HG03060 (cell line): ENCODE results near the gene TVP23C.

Source experiments
- ATAC-seq: cut with Tn5 transposase; IDR thresholded peaks from one replicate; pipeline ENCODE4 v1.9.1; 2021; ENCODE audit warnings: low read depth, moderate number of reproducible peaks; ENCODE audit not compliant: unreplicated experiment

Gene TVP23C

DNA sequence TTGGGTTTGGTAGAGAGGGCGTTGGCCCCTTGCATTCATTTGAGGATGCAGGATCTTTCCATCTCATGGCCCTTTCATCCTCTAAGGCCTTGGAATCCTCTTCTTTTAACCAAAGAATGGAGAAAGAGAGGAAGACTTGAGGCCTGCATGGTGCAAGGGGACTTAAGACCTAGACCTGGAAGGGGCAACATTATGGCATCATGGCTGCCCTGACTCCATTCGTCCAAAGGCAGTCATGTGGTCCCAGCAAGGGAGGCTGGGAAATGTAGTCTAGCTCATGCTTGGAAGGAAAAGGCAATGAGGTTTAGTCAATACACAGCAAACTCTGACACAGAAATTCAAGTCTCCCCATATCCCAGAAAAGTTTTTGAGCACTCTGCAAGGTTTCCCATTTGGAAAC is 65.2 kb downstream of the TVP23C start:
- ATAC-seq = no peak

DNA sequence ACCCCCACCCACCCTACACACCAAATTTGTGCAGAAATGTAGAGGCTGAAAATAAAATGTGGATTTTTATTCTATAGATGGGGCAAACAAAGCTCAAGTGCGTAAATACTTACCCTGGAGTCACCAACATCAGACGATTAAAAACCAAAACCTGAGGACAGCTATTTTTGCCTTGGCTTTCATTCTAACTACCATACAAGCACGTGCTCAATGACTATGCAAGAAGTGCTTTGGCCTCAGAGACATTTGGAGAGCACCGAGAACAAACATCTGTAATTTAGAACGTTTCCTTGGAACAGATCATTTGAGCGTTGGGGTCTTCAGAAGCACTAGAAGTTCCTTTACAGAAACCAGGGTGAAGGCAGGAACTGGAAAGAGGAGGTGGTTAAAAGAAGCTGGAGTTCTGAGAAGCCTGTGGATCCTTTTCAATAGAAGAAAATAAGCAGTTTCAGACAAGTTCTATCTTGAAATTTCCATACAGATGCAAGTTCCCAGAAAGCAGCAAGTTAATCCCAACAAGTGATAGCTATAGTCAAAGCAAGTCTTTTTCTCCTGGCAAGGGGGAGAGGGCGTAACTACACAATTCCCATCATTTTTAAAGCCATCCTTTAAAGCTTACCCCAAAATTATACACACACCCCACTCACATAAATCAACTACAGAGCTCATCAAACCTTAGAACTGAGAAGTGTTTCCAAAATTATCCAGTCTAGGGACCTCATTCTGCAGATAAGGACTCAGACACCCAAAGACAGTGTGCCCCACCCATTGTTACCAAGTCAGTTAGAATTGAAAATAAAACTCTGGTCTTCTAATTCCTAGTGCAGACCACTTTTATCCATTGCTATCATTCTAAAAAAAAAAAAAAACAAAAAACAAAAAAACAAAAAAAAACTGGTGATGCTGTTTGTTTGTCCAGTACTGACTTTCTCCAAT is 66.3 kb downstream of the TVP23C start:
- ATAC-seq = no peak

DNA sequence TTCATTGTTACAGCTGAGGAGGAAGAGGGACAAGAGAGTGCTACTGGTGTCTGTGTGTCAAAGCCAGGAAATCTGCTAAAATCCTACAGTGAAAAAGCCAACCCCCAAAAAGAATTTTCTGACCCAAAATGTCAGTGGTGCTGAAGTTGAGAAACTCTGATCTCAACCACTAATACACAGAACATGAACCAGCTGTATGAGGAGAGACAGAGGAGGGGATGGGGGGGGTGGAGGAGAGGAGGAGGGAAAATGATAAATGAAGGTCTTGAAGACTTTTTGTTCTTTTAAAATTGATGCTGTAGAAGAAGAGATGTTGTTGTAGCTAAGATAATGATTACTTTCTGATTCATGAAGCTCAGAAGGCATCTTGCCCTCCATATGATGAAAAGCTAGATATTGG is 68.5 kb downstream of the TVP23C start:
- ATAC-seq = no peak

DNA sequence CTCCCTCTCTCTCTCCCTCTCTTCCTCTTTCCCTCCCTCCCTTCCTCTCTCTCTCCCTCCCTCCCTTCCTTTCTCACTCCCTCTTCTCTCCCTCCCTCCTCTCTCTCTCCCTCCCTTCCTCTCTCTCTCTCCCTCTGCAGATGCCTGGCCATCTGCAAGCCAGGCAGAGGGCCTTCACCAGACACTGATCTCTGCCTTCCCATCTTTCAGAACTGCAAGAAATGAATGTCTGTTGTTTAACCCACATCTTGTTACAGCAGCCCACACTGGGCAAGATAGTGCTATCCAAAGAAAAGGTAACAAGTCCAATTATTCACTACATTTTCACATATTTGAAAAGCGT is 69.6 kb downstream of the TVP23C start:
- ATAC-seq = no peak

DNA sequence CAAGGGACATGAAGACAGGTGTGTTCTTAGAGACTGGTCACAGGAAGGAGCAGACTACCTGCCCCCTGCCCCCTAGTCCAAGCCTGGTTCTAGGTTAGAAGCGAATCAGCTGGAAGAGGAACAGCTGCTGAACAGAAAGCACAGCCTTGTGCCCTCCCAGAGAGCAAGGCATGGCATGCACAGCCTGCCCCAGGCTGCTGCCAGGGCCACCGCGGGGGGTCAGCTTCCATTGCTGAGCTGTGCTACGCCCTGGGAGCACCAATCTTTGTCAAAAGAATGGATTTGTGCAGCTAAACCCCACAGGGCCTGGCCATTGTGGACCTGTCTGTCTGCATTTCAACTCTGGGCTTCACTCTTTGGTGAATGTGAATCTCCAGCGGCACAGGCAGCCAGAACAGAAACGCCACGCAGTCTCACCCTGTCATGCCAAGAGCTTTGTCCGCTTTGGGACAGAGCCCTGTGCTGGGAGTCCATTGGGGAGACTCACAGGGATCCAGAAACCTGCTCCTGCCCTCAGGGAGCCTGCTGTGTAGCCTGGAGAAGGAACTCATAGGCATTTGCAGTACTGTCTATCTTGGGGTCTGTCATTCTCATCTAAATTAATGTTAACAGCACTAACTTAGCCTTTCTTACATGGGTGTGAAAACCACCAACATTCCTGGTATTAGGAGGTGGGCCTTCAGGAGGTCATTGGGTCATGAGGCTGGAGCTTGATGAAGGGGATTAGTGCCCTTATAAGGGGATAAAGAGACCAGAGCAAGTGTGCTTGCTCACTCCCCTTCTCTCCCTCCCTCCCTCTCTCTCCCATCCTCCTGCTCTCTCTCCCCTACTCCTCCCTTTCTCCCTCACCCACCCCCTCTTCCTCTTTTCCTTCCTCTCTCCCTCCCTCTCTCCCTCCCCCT is 70.2 kb downstream of the TVP23C start:
- ATAC-seq = no peak

DNA sequence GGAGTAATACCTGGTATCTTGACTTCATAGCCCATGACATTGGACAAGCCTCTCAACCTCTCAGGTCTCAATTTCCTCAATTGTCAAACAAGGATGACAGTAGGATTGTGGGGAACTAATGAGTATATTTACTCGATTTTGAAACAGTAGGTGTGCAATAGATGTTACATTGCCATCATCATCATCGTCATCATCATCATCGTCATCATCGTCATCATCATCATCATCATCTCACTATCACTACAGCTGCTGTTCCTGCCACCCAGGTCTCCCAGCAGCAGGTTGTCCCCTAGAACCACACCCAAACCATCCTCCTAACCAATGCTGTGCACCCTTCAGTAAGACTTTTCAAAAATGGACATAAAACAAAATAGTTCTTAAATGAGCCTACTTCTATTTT is 71.1 kb downstream of the TVP23C start:
- ATAC-seq = no peak

DNA sequence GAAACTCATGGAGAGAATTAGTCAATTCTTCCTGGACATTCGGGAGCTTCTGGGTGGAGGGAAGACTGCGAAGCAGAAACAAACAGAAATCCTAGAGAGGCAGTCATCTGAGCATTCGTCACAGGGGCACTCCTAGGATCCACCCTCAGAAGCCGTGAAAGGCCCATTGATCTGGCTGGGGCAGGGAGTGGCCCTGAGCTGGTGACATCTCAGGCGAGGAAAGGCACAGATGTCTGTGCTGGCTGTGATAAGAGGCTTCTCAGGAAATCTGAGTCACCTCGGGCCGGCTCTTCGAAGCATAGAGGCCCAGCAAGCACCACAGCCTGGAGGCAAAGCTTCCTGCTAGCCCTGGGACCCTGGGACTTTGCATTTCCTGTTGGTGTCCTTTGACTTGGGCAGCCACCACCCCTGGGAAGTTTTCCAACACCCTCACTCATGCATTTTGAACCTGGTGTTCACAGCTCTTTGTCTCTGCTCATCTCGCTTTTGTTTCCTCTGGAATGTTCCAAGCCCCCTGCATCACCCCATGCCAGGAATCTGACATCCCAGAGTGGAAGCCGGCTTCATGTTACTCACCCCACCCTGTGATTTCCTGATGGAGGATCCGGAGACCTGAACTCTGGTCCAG is 72.5 kb downstream of the TVP23C start:
- no peak for ATAC-seq

DNA sequence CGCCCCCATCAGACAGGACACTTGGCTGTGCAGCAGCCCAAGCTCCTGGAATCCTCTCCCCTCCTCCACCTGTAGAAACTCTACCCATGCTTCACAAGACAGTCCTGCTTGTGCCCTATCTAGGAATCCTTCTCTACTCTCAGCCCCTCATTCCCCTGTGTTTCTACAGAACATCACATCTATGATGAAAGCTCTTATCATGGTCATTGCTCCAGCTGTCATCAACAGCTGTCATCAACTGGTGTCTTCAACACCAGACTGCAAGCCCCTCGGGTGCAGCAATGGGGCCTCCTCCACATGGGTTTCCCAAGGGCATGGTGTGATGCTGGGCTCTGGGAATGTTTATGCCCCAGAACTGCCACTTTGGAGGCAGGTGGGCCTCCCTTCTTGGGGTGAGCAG is 74.7 kb downstream of the TVP23C start:
- ATAC-seq = no peak

DNA sequence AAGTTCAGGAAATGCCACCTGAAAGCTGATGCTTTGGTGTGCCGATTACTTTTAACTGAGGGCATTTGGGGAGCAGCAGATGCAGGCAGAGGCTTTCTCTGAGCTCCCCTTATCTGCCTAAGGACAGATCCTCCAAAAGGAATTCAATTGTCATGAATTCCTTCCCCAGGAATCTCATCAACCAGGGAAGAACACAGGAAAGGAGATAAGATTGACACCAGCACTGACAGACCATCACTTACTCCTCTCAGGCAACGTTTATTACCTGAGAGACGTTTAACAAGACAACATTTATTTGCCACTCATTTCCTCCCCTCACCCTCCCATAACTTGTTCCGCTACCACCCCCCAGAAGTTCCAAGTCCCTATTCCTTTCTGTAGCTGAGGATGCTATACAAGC is 78.2 kb downstream of the TVP23C start:
- ATAC-seq = no peak

DNA sequence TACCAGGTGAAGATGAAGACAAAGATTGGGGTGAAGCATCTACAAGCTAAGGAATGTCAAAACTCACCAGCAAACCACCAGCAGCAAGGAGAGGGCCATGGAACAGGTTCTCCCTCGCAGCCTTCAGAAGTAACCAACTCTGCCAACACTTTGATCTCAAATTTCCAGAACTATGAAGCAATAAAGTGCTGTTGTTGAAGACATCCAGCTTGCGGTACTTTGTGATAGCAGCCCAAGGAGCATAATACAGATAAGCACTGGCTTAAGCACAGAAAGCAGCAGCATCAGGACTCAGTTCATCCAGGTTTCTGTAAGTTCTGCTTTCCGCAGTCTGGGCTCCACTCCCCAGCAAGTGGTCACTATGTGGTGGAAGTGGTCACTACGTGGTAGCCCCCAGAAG is 79.9 kb downstream of the TVP23C start:
- no peak for ATAC-seq

DNA sequence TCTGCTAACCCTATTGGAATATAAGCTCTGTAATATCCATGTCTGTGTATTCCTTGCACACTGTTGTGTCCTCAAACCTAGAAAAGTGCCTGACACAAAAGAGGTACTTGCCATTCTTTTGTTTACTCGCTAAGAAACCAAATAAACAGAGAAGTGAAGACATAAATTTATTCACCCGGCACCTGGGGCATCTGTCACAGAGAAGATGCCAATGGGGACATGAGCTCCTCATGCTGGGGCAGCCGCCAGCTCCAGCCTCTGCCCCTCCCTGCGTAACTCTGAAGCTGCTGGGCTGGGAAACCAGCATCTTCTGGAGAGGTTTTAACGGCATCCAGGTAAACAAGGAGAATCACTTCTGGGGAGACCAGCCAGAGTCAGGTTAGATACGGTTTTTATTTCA is 80.8 kb downstream of the TVP23C start:
- ATAC-seq = no peak

DNA sequence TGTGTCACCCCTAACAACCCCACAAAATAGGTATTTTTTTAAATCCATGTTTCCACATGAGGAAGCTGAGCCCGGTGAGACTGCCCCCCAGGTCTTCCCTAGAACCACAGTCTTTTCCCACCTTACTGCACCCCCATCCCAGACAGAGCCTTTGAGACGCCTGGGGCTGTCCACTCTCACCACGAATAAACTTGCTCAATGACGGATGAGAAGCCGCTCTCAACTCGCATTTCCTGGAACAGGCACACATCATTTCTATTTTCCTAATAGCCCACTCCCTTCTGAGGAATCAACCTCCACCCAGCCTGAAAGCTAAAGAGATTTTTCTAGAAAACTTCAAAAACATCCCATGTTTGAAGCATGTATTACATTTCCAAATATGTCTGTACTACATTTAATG is 81.8 kb downstream of the TVP23C start:
- ATAC-seq = no peak

DNA sequence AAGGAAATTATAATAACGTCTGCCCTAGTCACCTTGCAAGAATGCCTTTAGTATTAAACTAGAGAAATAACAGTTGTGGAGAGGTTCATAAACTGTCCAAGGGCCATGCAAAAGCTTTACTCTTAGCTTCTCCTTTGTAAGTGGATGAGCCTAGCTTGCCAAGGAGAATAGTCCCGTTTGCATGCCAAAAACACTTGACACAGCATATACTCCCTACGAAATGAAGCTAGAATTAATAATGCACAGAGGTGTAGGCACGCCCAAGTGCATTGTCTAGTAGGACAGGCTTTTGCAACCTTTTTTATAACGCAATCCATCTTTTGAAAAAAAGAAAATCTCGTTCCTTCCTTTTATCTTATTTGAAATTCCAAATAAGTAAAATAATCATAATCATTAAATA is 83.1 kb downstream of the TVP23C start:
- no peak for ATAC-seq

DNA sequence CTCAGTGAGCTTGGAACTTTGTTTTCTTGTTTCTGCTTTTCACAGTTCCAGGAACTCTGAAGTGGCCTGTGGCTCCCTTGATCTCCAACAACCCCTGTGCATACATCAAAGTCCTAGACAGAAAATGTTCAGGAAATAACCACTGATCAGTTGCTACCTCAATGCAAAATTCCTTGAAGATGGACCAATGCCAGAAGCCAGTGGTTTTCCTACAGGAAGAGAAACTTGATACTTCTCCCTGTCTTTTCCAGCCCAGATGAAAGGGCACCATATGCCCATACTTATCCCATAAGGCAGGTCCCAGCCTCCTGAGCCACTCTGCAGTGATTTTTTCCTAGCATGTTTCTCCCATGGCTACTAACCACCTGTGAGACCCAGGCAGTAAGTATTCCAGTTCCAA is 83.6 kb downstream of the TVP23C start:
- no peak for ATAC-seq

DNA sequence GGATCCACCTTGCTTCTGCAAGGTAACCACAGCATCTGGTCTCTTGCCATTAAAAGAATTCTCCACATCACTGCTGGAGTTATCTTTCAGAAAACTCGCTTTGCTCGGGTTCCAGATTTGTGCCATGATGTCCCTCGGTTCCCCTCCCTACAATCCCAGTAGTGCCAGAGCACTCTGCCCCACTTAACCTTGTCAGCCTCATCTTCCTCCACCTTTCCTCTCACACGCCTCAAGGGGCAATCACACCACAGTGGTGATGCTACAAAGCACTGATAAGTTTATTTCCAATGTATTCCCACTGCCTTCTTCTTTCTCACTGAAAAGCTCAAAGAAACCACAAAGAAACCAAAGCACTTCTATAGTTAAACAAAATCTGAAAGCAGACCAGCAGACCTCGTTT is 84.4 kb downstream of the TVP23C start:
- no peak for ATAC-seq

DNA sequence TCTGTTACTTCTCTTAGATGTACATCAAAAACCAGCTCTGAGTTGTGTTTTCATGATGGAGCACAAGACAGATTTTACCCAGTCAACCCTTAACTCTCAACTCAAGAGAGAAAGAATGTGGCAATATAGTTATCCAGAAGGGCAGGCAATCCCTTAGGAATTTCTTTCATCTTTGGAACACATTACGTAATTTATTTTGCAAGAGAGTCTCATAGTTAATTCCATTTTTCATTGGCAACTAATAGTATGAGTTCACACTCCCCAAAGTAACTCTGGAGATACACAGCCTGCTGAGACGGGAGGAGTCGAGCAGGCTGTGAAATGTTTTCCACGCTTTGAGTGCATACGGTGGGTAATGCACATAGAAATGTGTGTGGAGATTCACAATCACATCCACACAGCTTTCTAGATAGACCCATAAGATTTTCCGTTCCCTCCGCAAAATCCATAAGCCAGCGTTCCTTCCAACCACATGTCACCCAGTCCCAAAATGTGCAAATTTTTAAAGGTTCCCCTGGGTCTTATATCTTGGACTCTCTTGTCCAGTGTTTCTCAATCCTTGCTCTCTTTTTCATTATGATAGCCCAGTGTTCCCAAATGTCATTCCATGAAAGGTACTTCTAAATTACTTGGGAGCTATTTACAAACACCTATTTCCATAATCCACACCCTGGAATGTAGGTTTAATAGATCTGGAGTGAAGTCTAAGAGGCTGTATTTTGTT is 87.5 kb downstream of the TVP23C start:
- ATAC-seq = no peak

DNA sequence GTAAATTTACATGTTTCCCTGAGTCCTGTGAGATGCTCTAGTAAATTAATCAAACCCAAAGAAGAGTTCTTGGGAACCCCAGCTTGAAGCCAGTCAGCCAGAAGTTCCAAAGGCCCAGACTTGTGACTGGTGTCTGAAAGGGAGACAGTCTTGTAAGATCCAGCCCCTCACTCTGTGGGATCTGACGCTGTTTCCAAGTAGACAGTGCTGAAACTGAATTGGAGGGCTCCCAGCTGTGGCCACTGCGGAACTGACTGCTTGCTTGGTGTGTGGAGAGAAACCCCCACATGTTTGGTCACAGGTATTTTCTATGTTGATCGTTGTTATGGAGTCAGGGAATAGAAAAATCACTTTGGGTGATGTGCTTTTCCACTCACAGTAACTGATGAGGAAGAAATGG is 90.4 kb downstream of the TVP23C start:
- no peak for ATAC-seq

DNA sequence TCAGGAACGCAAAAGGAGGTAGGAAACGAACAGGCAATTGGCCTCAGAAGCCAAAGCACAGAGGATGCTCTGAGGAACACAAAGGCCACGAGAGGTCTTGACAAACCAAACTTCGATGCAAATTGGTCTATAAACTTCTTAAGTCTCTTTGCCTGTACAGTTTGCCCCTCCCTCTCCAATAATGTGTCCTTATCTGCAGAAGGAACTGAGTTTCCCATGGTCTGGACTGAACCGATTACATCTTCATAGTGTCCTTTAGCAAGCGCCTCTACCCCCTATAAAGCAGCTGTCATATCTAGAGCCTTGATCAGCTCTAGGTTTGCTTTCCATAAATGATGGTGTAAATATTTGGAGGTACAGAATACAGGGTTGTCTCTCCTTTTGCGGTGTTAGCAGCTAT is 92.7 kb downstream of the TVP23C start:
- ATAC-seq = no peak

DNA sequence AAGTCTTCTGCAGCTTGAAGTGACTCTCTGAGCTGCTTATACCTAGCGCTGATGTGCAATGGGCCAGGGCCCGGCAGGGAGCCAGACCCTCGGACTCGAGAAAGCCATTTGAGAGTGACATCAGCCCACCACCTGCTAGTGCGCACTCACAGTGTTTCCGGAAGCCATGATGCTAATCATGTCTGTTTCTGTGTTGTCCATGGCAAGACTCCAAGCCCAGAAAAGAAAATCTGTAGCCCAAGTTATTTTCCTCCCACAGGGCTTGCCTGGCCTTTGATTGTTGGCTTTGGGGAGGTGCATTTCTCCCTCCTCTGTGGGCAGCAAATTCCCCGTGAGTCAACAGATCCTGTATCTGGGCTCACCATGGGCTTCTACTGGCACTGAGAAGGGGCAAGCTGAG is 94.0 kb downstream of the TVP23C start:
- ATAC-seq = no peak

DNA sequence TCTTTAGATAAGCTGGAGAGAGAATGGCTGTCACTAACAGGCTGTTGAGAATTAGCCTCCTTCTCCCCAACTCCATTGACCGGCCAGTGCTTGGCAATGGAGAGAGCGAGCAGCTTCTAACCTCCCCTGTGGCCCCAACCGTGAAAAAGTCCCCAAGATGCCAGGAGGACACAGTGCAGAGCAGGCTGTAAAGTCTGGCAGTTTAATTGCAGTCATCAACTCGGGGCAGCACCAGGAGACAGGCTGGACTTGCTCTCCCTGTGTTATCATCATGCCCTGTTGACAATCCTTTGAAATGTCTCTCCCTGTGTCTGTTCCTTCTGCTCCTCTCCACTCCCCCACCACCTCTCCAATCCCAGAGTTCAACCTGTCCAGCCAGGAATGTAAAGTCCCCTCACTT is 95.2 kb downstream of the TVP23C start:
- no peak for ATAC-seq

DNA sequence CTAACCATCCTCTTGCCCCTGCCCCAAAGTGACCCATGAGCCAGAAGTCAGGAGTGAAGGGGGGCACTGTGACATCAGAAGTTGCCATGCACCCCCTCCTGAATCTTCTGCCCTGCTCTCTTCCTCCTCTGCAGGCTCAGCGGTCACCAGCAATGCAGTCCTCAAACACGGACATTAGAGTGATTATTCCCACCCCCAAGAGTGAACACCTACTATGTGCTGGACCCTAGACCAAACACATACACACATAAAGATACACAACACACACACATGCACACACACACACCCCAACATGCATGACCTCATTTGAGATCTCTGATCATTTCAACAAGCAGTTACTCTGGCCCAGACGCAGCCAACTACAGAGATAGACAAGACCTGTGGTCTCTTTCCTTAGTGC is 95.7 kb downstream of the TVP23C start, which contains the start of gene CDRT4:
CDRT4 (minus strand) TSS at position 30 of the 400 bp plus-strand sequence. CDS start 27,383 bp downstream, outside the sequence.
- ATAC-seq = no peak
